Natural killer cell (primary cell): ENCODE measurements around the gene EXOC3L2. TPM values are rescaled to one million over a fixed set of nuclear protein-coding genes. Genes with fewer than 3 reads are reported as not detected.

Experiments
- ATAC-seq, 3 donors: fragments of 150-1000 bp in 2 of 3; fragments of 200-7000 bp in 1 of 3; cut with Tn5 transposase; 1 replicate in 1 of 3; 2 replicates in 2 of 3; pipeline ENCODE4 v1.10.0; 2021; ENCODE audit warnings: mild to moderate bottlenecking in 2 of 3, moderate library complexity in 2 of 3
- DNase-seq, 2 donors: peaks; one replicate each; pipeline versions ENCODE4 v3.0.0 to v3.0.0-alpha.2; 2013 to 2021; ENCODE audit warnings: mixed read lengths in 1 of 2
- H3K27ac ChIP-seq: one replicate; pipeline ENCODE4 v1.5.1; 2013; ENCODE audit warnings: mild to moderate bottlenecking, low read length
- H3K27me3 ChIP-seq: one replicate; pipeline ENCODE4 v1.6.1; 2013; ENCODE audit warnings: low read length; ENCODE audit not compliant: control insufficient read depth, insufficient read depth
- H3K36me3 ChIP-seq: one replicate; pipeline ENCODE4 v1.6.1; 2013; ENCODE audit warnings: low read length; ENCODE audit not compliant: control insufficient read depth, insufficient read depth
- H3K4me1 ChIP-seq: one replicate; pipeline ENCODE4 v1.6.1; 2013; ENCODE audit warnings: low read length; ENCODE audit not compliant: control insufficient read depth, insufficient read depth
- H3K4me3 ChIP-seq: one replicate; pipeline ENCODE4 v1.5.1; 2013; ENCODE audit warnings: low read length
- H3K9me3 ChIP-seq: one replicate; pipeline ENCODE4 v1.6.1; 2013; ENCODE audit warnings: low read length; ENCODE audit not compliant: control insufficient read depth, insufficient read depth
- H3K27ac Mint-ChIP-seq, 2 donors: one replicate each; pipeline ENCODE4 v1.8.0; 2022; ENCODE audit warnings: mild to moderate bottlenecking in 2 of 2, mixed read lengths in 2 of 2, moderate library complexity in 1 of 2
- H3K27me3 Mint-ChIP-seq, 2 donors: one replicate each; pipeline ENCODE4 v1.8.0; 2022; ENCODE audit warnings: low read depth in 2 of 2, mixed read lengths in 2 of 2
- H3K36me3 Mint-ChIP-seq: one replicate; pipeline ENCODE4 v1.8.0; 2022; ENCODE audit warnings: mixed read lengths
- H3K4me1 Mint-ChIP-seq, 2 donors: one replicate each; pipeline ENCODE4 v1.8.0; 2022; ENCODE audit warnings: mixed read lengths in 2 of 2
- H3K4me3 Mint-ChIP-seq: one replicate; pipeline ENCODE4 v1.8.0; 2022; ENCODE audit warnings: mild to moderate bottlenecking, moderate library complexity, mixed read lengths
- H3K9me3 Mint-ChIP-seq, 2 donors: one replicate each; pipeline ENCODE4 v1.8.0; 2022; ENCODE audit warnings: mixed read lengths in 2 of 2
- WGBS: methylation state at CpG from one replicate; pipeline ENCODE4 v1.1.7; 2013; ENCODE audit warnings: missing lambda C conversion rate; ENCODE audit not compliant: insufficient coverage; 5-methylcytosine and 5-hydroxymethylcytosine counted together
- intact Hi-C: fragments of 100-400 bp; cut with micrococcal nuclease; formaldehyde crosslinking; loops from one replicate; pipeline ENCODE4 v1.14.2; 2022
- total RNA-seq, 4 donors: library from RNA; stranded (reverse); fragments of 120-200 nt in 1 of 4; gene quantifications; one replicate each; pipeline versions ENCODE4 v1.2.3 to v1.2.4, GENCODE V29; 2013 to 2022
- TF ChIP-seq, protein P1 (sequence below): fragments of 200-600 bp; IDR thresholded peaks from one replicate; pipeline ENCODE4 v1.8.0; 2022; ENCODE audit warnings: antibody characterized with exemption

EXOC3L2 gene
- total RNA-seq, 3 donors from 2014 or later (not counting 1 experiment from before 2014, with no cell fraction given) = 0.16 to 0.23 TPM; not detected in 1

DNA sequence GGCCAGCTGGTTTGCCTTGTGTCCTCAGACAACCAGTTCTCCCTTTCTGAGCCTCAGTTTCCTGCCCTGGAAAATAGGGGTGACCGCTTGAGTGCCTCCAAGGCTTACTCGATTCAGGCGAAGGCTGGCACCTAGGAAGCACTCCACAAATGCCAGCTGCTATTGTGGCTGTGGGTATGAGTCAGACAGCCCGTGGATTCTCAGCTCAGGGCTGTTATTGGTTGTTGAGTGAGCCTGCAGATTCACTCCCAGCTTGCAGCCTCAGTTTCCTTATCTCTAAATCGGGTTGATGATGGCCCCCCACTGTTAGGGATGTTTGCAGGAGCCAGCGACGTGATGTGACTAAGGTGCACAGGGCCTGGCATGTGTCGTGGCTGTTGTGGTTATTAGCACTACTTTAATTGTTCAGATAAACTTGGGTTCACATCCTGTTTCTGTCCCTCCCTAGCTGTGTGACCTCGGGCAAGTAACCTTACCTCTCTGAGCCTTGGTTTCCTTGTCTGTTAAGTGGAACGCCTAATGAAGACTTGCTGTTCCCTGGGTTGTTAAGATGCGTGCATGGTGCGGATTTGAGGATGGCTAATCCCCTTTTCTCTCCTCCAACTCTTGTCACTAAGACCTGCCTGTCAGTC is 8.3 kb upstream of the EXOC3L2 start:
- peak overlapping the region; percentile 8 for H3K27ac ChIP-seq

DNA sequence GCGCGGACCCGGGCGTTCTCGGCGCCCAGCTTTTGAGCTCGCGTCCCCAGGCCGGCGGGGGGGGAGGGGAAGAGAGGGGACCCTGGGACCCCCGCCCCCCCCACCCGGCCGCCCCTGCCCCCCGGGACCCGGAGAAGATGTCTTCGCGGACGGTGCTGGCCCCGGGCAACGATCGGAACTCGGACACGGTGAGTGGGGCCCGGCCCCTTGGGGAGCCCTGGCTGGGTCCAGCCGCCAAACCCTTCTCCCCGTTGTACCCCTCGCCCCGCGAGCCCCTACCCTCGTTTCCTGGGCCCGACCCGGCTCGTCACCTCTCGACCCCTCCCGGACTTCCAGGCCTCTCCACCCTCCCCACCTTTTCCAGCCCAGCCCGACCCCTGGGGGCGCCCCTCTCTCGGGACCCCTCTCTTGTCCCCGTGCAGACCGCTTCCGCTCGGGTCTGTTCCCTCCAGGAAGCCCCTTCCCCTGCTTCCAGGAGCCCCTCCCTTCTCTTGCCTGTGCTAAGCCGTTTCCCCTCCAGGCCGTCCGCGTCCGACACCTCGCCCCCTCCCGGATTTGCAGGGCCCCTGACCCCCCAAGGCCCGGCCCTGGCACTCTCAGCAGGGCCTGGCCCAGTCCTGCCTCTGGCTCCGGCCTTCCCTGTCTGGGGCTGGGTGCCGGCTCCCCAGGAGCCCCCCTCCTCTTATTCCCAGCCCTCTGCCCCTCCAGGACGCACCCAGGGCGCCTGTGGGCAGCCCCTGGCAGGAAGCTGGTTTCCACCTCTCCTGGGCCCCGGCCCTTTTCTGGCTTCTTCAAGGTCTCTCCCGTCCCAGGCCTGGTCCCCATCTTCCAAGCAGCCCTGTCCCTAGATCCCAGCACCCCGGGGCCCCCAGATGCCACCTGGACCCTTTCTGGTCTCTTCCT is 6.5 kb upstream of the EXOC3L2 start:
- peaks cover 44 to 62% of the 10 kb centered on the region in 2 donors for H3K4me1 Mint-ChIP-seq
- WGBS = 1% methylated on average over 47 of the region's 57 CpGs
- TF ChIP-seq, protein P1, sequence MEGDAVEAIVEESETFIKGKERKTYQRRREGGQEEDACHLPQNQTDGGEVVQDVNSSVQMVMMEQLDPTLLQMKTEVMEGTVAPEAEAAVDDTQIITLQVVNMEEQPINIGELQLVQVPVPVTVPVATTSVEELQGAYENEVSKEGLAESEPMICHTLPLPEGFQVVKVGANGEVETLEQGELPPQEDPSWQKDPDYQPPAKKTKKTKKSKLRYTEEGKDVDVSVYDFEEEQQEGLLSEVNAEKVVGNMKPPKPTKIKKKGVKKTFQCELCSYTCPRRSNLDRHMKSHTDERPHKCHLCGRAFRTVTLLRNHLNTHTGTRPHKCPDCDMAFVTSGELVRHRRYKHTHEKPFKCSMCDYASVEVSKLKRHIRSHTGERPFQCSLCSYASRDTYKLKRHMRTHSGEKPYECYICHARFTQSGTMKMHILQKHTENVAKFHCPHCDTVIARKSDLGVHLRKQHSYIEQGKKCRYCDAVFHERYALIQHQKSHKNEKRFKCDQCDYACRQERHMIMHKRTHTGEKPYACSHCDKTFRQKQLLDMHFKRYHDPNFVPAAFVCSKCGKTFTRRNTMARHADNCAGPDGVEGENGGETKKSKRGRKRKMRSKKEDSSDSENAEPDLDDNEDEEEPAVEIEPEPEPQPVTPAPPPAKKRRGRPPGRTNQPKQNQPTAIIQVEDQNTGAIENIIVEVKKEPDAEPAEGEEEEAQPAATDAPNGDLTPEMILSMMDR = no peak
- H3K36me3 Mint-ChIP-seq = no peaks in the 10 kb centered on the region
- Histone ChIP-seq H3K36me3 (no peaks in the 10 kb centered on the region), H3K4me3 (peak overlapping the region; percentile 68), H3K4me1 (peaks cover 48% of the 10 kb centered on the region), H3K9me3 (no peaks in the 10 kb centered on the region), H3K27me3 (no peaks in the 10 kb centered on the region), H3K27ac (peak overlapping the region; percentile 31)
- peak overlapping the region; percentile 78 to 85 for H3K27ac Mint-ChIP-seq
- no peaks in the 10 kb centered on the region for H3K27me3 Mint-ChIP-seq
- intact Hi-C loops = no loop called here
- H3K9me3 Mint-ChIP-seq = no peaks in the 10 kb centered on the region
- H3K4me3 Mint-ChIP-seq = peak overlapping the region; percentile 94
- peak in 2 of 3 donors; percentile 38 to 45 for ATAC-seq
- peak in 1 of 2 donors; percentile 29 for DNase-seq

More for the DNA sequence above, 8.3 kb upstream of the EXOC3L2 start:
- H3K9me3 Mint-ChIP-seq = no peaks in the 10 kb centered on the region
- H3K36me3 Mint-ChIP-seq = no peaks in the 10 kb centered on the region
- ATAC-seq (peak in 1 of 3 donors; percentile 13), DNase-seq (peak in 1 of 2 donors; percentile 30)
- Histone ChIP-seq H3K4me3 (no peak overlapping the region), H3K9me3 (no peaks in the 10 kb centered on the region), H3K27me3 (no peaks in the 10 kb centered on the region), H3K4me1 (peaks cover 46% of the 10 kb centered on the region), H3K36me3 (no peaks in the 10 kb centered on the region)
- H3K27ac Mint-ChIP-seq = peak overlapping the region; percentile 78 to 85
- no peaks in the 10 kb centered on the region for H3K27me3 Mint-ChIP-seq
- H3K4me3 Mint-ChIP-seq = peak overlapping the region; percentile 94
- TF ChIP-seq, protein P1 = no peak
- intact Hi-C loops = no loop called here
- WGBS = 53% methylated on average over 12 of the region's 12 CpGs
- peaks cover 44 to 60% of the 10 kb centered on the region in 2 donors for H3K4me1 Mint-ChIP-seq

DNA sequence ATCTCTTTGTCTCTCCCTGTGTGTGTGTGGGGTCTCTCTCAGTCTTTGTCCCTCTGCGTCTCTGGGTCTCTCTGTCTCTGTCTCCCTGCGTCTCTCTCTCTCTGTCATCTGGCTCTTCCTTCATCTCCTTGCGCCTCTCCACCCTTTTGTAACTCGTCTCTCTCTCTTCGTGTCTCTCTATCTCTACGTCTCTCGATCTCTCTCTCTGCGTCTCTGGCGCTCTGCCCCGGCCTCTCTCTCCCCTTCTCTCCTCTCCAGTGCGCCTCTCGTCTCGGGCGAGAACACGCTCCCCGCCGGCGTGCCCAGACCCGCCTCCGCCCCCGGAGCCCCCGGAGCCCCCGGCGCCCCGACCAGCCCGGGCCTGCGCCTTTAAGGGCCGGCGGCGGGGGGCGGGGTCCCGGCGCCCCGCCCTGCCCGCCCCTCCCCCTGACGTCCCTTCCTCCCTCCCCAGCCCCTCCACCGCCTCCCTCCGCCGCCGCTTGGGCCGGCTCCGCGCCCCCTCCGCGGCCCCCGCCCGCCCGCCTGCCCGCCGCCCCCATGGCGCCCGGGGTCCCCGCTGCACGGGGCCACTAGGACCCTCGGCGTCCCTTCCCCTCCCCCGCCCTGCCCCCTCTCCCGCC is 5.7 kb upstream of the EXOC3L2 start, which contains the start of gene MARK4:
Gene MARK4 (plus strand): TSS at position 440 of the 620 bp plus-strand sequence. CDS start 318 bp downstream, outside the sequence.
- WGBS = under 1% methylated on average over 30 of the region's 58 CpGs
- intact Hi-C loops = no loop called here
- peaks cover 48% of the 10 kb centered on the region for H3K4me1 ChIP-seq

More for the DNA sequence above, 5.7 kb upstream of the EXOC3L2 start, which contains the start of gene MARK4:
- Histone ChIP-seq H3K27ac (peak within 1 kb of the TSS; percentile 42), H3K4me3 (peak within 1 kb of the TSS; percentile 68), H3K9me3 (no peaks in the 10 kb centered on the region), H3K36me3 (no peaks in the 10 kb centered on the region), H3K27me3 (no peaks in the 10 kb centered on the region)
- DNase-seq (peak; percentile 49 to 81), ATAC-seq (peak; percentile 74 to 82 (median 74))
- H3K27me3 Mint-ChIP-seq = no peaks in the 10 kb centered on the region
- peak within 1 kb of the TSS; percentile 94 for H3K4me3 Mint-ChIP-seq
- H3K9me3 Mint-ChIP-seq = no peaks in the 10 kb centered on the region
- H3K36me3 Mint-ChIP-seq = no peaks in the 10 kb centered on the region
- peaks cover 39 to 55% of the 10 kb centered on the region in 2 donors for H3K4me1 Mint-ChIP-seq
- peak within 1 kb of the TSS; percentile 78 to 85 for H3K27ac Mint-ChIP-seq
- TF ChIP-seq, protein P1 = no peak
